Measurements from ENCODE around the gene IDS. TPM values are rescaled to one million over a fixed set of nuclear protein-coding genes. Genes with fewer than 3 reads are reported as not detected.

IDS gene
- 26.6 and 40.7 TPM in 2 replicates for total RNA-seq

GRCh38 chrX:149504915-149505651, at the start of gene IDS:
Gene IDS, minus strand, starts transcription at chrX:149505306. Its CDS starts 169 bp downstream, at chrX:149505137.

DNA sequence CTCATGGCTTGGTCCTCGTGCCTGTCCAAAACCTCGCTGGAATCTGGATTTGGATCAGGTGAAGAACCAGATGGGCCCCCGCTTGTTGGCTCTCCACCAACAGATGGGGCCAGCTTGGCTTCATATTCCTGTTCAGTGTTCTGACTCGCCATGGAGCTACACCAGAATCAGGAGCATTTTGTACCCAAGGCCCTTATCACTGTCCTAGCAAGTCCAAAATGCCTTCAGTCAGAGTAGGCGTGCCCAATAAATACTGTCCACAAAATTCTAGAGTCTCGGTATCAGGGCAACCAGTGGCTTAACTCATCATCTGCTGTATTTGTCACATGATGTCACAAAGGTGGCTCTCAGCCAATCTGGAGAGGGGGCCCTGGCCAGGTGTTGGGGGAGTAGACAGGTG, 44.6 kb upstream of the IDS start, which contains the start of gene HSFX3:
Gene HSFX3 (minus strand): TSS at position 224 of the 400 bp plus-strand sequence. CDS start 72 bp downstream, at position 152.

DNA sequence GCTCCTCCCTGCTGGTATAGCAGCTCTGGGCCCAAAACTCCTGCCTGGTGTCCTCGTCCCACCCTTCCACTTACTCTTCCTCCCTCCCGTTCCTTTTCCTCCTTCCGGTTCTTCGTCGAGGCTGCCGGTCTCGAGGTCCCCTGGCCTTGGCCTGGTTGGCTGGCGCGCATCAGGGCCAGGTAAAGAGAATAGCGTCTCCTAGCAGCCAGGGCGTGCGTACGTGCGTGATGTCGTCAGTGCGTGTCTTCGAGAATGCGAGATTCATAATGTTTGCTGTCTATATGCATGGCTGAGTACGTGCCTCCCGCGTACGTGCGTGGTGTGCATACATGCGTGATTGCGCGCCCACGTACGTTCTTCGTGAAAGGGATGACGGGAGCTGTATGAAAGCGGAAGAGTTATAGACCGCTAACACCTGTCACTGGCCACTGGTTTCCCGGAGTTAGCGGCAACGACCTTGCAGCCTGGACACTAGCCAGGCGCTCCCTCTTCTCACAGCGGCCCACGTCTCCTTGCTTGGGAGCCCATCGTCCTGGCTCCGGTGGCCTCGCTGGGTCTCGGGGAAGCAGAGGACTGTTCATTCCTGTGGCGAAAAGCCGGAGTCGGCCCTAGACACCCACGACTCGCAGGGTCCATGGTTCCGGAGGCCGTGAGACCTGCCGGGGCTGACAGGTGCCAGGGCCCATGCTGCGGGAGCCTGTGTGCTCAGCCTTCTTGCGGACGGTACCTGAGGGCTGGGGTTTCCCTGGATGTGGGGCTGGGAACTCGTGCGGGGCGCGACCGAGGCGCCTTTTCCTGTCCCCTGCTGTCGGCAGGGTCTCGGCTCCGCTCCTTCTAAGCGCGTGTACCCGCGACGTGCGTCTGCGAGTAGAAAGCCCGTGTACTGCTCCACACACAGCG, 35.8 kb upstream of the IDS start, which contains the start of gene EOLA1:
Gene EOLA1 (plus strand): TSS at position 392 of the 900 bp plus-strand sequence. CDS start 4,619 bp downstream, outside the sequence.

Other genes starting within 250 kb of the IDS start
- gene EOLA1, start 35.7 kb upstream of the IDS start, total RNA-seq = 13.3 and 16.8 TPM in 2 replicates
- not detected in 2 replicates for gene HSFX3, start 44.6 kb upstream of the IDS start, total RNA-seq
- 0.21 TPM in 1 of 2 replicates, not detected in the other for gene MAGEA9B, start 82.2 kb upstream of the IDS start, total RNA-seq
- 0.72 TPM in 1 of 2 replicates, not detected in the other for gene HSFX2, start 90.0 kb upstream of the IDS start, total RNA-seq
- gene TMEM185A, start 126.5 kb upstream of the IDS start, total RNA-seq = 13.4 and 16.4 TPM in 2 replicates
- gene MAGEA11, start 206.8 kb upstream of the IDS start, total RNA-seq = not detected in 2 replicates